ENCODE results near the gene DDX49.

- TF ChIP-seq EZH2phosphoT487 (IDR thresholded peaks at IDR 0.05; ENCODE audit: low read depth, severe bottlenecking, unreplicated experiment) (no peak), CTCF (IDR thresholded peaks at IDR 0.05; ENCODE audit: poor library complexity) (no peak), EZH2 (IDR thresholded peaks at IDR 0.05; ENCODE audit: borderline replicate concordance) (no peak)
These were observed 53.3 kb downstream of the DDX49 start for GRCh38 chr19:18972851-18973250.
